GM19452 (cell line): ENCODE data around the gene CD93.

Experiments
- ATAC-seq: cut with Tn5 transposase; IDR thresholded peaks from one replicate; pipeline ENCODE4 v1.9.1; 2021; ENCODE audit not compliant: unreplicated experiment

CD93 gene, protein sequence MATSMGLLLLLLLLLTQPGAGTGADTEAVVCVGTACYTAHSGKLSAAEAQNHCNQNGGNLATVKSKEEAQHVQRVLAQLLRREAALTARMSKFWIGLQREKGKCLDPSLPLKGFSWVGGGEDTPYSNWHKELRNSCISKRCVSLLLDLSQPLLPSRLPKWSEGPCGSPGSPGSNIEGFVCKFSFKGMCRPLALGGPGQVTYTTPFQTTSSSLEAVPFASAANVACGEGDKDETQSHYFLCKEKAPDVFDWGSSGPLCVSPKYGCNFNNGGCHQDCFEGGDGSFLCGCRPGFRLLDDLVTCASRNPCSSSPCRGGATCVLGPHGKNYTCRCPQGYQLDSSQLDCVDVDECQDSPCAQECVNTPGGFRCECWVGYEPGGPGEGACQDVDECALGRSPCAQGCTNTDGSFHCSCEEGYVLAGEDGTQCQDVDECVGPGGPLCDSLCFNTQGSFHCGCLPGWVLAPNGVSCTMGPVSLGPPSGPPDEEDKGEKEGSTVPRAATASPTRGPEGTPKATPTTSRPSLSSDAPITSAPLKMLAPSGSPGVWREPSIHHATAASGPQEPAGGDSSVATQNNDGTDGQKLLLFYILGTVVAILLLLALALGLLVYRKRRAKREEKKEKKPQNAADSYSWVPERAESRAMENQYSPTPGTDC

DNA sequence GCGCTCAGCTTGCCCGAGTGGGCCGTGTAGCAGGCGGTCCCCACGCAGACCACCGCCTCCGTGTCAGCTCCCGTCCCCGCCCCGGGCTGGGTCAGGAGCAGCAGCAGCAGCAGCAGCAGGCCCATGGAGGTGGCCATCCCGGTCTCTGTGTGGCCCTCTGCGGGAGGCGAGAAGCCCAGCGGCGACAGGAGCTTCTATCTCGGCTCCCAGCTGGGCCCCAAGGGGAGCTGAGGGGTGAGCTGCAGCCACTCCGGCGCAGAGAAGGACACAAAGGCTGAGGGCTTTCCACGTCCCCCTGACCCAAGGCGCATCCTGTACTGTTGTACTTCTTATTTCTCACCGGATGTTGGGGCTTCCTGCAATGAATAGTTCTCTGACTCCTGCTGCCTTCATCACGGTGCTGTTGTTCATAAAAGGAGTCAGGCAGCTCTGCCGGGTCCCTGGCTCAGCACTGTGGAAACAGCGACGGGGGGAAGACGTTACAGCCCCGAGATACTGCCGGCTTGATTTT is at the start of gene CD93:
CD93 (minus strand) TSS at position 269 of the 511 bp plus-strand sequence; CDS start at position 137, 132 bp downstream.
- ATAC-seq = peak; percentile 77

DNA sequence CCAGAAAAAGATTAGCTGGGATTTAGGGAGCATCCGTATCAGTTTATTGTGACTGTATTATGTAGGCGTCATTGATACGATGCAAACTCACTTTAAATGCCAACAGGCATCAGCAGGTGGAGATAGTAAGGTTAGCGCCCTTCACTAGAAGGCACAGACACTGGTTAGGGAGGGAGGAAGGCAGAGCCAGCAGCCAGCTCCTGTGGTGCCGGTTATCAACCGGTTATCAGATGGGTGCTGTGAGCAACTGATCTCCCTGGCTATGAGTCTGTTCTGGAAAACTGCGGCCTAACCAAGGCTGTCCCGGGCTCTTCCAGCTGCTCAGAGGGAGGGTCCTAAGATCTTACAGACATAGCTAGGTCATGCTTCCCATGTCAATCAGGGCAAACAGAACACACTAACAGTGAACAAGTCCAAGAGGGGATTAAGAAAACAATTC is 47.5 kb upstream of the CD93 start:
- ATAC-seq = no peak

DNA sequence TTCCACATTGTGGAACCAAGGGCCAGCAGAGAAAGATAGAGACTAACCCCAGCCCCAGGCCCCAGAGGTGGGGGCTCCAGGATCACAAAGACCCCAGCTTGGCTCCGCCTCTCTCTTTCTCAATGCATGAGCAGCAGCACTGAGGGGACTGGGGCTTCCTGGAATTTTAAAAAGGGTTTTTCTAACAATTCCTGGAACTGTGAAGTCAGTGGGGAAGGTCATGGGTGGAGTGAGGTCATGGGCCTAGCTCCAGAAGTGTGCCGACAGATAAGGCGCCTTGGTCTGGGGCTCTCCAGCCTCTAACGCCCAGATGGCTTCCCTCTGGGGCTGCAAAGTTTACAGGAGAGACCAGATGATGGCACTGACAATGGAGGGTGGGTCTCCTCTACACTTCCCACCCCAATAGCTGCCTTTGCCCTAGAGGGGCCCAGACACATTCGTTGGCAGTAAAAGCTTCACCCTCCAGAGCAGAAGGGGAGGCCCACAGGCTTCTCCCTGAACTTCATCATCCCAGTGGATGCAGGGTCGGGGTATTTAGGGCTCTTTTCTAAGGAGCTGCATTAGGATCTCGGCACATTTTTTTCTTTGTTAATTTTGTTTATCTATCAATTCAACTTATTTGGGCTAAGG is 46.9 kb upstream of the CD93 start:
- ATAC-seq = no peak

DNA sequence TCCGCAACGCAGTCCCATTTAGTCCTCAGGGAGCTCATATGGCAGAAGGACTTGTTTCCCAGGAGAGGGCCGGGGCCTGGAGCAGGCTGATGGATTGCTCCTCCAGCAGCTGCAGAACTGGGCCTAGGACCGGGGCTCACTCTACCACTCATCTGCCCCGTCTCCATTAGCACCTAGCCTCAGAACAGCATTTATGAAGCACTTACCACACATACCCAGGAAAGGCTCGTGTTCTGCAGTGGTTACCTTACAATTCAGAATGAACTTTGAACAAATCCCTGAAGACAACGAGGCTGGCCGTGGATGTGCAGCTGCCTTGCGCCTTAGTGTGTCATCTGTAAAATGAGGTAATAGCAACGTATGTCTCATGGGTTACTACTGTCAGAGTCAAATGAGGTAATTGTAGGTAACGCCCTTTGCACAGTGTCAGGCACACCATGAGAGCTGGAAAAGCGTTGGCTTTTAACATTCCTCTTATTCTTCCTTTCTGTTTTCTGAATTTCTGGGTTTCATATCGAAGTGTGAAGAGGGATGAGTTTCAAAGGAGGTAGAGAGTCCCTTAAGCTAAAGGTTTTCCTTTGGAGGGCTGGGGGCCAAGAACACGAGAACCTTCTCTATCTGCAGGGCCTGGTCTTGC is 46.3 kb upstream of the CD93 start:
- ATAC-seq = no peak

DNA sequence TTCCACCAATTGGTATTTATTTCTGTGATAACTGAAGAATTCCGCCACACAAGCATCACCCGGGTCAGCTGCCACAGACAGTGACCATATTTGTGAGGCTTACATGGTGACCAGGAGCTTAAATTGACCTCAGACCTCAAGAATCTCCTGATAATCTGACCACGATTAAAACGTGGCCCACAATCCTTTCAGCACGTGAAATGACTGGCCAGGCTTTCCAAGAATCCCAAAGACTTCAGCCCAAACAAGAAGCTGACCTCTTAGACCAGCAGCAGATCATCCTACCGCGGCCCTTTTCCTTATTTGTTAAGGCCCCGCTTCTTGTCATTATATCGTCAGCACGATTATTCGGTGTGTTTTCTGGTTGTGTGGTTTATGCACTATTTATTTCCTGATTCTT is 45.6 kb upstream of the CD93 start:
- no peak for ATAC-seq

DNA sequence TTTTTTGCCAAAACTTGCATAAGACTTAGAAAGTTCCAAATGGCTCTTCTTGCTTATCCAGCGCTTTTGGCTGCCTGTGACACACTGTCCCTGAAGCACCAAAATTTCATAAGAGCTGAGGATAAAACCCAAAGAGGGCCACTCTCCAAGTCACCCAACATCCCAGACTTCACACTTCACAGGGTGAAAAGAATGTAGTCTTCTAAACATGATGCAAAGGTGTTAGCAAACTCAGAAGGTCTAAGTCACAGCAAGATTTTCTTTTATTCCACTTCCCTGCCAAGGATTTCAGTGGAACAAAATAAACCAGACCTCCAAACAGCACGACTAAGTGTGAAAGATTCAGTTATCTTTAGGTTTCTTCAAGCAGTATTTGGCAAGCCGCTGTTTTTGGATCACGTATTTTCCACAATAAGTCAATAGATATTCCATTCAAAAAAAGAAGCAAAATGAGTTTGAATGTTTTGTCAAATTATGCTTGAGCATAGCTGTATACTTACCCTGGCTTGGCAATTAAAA is 44.6 kb upstream of the CD93 start:
- no peak for ATAC-seq

DNA sequence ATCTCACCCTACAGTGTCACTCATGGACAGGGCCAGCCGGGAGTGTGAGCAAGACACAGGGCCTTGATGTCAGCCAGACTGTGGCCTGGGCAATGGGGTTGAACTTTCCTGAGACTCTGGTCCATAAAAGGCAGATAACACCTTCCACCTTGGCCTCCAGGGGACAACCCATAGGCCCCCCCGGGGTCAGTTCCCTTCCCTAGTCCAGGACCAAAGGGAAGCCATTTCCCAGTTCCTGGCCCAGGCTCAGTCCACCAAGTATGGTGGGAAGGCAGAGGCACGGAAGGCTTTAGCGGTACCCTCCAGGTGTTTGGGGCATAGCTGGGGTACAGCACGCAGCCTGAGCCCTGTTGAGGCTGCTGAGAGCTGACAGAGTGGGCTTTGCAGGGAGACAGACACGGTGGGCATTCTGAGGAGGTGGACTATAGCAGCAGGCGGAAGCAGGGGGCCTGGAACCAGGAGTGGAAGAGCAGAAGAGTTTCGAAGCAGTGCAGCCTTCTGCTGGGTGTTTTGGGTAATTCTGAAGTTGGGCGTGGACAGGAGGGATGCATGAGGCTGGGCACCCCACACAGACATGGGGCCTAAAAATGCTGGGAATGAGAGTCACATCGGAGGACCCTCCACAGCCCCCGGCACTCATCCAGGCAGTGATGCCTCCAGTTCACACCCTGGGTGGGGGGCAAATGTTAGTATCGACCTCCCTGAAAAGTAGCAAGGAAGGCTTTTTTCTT is 43.9 kb upstream of the CD93 start:
- no peak for ATAC-seq

DNA sequence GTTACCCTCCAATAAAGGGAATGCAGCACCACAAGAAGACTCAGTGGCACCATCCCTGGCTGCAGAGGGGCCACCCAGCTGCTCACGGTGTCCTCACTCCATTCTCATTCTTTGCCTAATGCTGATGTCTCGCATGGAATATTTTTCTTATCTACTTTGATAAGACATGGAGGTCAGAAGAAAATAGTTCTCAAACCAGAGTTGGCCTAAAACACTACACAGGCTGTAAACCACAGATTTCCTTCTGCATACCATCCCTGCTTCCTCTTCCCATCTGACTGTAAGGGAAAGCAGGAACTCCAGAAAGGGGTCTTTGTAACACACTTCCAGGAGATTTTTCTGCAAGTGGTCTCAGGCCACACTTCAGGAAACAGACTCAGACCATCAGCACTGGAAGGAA is 43.1 kb upstream of the CD93 start:
- no peak for ATAC-seq

DNA sequence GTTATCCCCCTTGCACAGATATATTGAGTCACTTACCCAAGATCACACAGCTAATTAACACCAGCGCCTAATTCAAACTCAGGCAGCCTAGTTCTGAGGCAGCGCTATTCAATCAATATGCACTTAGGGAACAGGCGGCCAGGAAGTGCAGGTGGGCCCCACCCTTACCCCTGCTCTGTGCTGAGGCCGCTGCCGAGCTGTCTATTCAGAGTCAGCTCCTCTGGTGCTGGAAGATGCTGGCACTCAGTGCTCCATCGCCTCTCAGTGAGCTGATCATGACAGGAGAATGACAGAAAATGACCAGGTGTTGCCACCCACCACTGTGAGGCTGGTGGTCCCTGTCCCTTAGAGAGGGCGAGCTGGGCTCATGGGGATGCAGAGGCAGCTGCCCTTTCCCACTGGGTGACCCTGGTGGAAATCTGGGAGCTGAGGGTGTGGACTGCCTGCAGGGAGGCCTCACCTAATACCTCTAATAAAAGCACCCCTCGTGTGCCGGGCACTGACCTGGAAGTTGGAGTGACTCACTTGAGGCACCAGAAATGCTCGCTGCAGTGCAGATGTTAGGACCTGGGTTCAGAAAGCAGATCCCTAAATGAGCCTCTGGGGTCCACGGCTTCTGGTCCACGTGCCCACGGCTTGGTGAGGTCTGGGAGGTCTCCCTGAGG is 42.5 kb upstream of the CD93 start:
- ATAC-seq = no peak

DNA sequence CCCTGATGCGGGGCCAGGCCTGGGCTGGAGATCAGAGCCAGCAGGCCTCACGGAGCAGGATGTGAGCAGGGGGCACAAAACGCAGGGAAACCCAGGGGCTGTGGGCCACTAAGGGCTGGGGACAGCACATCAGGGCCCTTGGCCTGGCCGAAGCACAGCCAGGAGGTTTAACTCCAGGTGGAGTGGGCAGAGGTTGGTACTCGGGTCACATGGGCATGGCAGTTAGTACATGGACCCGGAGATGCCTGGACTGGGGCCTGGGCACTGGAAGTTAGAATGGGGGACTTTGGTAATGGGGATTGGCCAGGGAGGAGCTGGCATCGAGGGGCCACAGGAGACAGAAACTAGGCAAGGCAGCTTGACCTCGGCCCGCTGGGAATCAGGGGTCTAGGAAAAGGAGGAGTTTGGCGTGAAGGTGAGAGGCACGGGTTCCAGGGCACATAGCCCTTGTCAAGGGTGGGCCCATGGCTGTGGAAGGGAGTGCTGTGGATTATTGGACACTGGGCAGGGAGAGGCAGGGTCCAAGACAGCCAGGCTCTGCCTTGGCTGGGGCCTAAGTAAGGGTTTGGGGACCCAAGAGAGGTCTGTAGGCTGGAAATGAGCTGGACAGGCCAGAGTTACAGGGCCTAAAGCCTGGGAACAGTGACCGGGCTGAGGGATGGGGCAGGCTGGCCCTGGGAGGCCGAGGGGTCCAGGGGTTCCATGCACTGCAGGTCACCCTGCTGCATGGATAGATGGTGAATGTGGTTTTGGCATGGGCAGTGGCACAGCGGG is 41.6 kb upstream of the CD93 start:
- ATAC-seq = no peak

DNA sequence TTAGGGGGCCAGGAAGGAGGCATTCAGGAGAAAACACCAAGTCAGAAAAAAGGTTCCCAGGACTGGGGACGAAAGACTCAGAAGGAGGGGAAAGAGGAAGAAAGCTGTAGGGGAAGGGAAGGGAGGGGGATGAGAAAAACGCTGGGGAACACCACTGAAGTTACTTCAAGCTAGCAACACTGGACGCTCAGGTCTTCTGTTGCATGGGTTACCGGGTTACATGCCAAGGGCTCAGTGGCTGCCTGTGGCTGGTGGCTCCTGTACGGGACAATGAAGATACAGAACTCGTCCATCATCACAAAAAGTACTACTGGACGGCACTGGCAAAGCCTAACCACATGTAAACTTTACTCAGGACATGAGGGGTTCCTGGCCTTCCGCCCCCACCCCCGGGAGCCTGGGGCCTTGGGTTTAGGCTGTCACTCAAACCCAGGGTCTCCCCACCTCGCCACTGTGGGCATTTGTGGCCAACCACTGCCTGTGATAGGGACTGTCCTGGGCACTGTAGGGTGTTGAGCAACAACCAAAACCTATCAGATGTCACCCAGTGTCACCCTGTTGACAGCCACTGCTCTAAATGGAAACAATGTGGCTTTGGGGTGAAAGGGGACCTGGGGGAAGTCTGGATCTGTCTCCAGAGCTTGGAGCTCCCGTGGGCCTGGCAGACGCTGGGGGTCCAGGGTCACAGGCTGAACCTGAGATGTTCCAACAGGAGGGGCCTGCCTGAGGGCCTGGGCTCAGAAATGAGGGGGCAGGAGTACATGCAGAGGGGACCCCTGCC is 40.3 kb upstream of the CD93 start:
- ATAC-seq = no peak

DNA sequence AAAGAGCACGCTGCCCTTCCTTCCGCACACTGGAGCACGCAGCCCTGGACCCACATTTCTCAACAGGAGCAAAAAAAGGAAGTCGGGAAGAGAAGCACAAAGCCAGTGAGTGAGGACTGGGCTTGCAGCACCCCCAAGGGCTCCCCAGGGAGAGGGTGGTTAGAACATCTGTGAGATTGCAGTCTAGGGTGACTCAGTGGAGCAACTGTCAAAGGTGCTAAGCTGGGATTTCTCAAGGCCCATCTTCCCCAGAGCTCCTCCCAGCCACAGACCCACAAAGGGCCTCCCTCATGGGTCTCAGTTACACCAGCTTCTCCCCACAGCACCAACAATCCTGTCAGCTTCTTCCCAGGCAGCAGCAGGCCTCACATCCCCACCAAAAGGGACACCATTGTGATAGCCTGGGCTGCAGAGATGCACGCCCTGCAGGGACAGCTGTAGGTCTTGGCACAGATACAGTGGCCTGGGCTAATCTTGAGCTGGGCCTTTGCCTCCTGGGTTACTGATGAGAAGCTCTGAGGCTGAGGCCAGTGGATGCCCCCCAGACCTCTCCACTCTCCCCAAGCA is 39.6 kb upstream of the CD93 start:
- ATAC-seq = no peak

DNA sequence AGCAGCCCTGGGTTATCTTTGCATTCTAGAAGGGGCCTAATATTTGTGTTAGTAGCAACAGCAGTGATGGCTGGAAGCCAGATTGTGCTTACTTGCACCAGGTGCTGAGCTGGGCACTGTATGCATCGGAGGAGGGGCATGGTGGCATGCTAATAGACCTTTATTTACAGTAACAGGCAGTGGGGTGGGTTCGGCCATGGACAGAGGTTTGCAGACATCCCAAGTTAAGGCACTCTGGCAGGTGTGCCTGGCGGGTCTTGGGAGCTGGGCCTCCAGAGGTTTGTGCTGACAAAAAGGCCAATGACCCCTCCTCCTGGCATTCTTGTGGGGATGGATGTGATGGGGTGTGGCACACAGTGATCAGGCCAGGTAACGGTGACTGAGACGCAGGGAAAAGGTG is 39.0 kb upstream of the CD93 start:
- ATAC-seq = no peak

DNA sequence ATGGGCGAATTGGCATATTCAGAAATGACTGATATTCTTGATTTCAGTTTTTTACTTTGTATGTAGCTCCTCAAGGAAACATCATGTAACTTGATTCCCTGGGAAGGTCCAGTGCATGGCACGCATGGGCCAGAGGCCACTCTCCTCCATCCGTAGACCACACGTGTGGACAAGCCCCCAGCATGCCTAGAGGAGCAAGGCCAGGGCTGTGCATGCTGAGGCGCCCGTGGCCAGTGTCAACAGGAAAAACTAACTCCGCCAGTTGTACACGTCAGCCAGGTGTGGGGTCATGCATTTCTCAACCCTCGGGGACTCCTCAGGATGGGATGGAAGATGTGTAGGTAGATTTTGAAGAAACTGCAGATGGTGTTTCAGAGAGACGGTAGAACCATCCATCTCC is 37.8 kb upstream of the CD93 start:
- no peak for ATAC-seq

DNA sequence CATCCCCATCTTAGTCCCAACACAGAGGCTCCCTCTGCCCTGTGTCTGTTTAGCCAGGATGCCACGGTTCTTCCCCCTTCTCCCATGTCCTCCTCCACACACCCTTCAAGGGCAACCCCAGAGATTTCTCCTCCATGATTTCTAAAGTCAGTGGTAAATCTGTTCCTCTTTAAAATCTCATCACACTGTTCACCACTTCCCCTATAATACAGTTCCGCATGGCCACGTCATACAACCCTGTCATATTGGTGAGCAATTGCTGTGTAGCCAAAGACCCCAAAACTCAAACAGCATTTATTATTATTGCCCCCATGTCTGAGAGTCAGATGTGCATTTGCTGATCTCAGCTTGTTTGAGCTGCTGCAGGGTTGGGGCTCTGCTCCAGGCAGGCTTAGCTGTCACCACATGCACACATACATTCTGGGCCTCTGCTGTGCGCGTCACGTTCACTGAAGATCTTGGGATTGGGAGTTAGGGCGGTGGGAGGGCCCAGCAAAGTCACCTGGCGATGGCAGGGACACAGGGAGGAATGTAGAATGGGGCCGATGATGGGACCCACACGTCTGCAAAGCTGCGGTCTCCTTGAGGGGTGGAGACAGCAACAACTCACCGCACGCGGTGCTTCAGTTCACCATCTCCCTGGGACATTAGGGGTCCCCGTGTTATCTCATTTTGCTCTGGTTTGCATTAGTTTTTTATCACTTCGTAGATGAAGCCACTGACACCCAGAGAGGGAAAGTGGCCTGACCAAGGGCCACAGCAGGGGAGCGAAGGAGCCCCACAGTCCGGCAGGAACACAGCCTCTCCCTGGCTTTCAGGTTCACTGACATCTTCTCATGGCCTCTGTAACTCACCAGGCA is 36.9 kb upstream of the CD93 start:
- no peak for ATAC-seq

DNA sequence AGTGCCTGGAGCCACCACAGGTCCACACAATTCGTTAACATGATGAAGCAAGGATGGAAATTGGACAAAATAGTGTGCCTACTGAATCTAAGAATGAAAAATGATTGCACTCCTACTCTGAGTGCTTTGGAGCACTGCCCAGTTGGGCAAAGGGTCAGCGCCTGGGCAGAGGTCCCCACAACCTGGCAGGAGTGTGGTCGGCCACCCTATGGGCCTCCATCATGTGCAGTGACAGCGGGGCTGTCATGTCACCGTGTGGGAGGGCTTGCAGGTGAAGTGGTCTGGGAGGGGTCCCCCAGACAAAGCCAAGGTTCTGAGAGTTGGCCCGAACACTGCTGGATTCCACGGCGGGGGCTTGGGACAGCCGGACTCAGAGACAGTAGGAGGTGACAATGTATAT is 36.2 kb upstream of the CD93 start:
- ATAC-seq = no peak

DNA sequence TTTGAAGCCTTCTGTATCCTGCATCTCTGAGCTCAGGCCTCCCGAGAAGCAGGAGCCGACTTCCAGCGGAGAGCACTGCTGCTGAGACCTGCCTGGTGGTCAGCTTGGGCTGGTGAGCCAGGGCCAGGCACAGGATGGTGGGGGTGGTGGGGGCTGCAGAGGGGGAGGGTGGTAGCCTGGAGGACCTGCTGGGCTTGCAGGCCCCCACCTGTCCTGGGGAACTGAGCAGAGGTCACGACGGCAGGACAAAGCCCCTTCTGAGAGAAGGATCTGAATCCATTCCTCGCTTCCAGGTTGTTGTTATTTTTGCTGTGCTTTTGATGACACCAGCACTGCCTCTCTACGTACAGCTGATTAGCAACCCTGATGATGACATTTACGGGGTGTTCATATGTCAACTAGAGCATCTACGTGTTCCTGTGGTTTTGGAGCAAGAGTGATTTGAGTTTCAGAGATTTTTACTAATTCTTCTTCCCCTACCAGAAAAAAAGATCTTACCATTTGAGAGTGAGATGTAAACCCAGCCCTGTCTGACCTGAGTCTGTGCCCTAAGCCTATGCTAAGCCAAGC is 35.7 kb upstream of the CD93 start:
- ATAC-seq = no peak
